NB4 (cell line): ENCODE measurements around the gene BBX.

Source experiments
- DNase-seq: peaks from one replicate; pipeline ENCODE4 v3.0.0; 2010; ENCODE audit warnings: low read depth
- H3K4me3 ChIP-seq: one replicate; pipeline ENCODE4 v1.5.1; 2011; ENCODE audit warnings: mild to moderate bottlenecking, low read depth, low read length, moderate library complexity
- MYC ChIP-seq: IDR thresholded peaks from 2 replicates; pipeline ENCODE4 v1.6.1; 2011; ENCODE audit warnings: low read depth, low read length
- POLR2A ChIP-seq: IDR thresholded peaks from 2 replicates; pipeline ENCODE4 v1.6.1; 2011; ENCODE audit warnings: mild to moderate bottlenecking; ENCODE audit not compliant: insufficient read length; ENCODE audit errors: extremely low read depth
- TF ChIP-seq, protein P1 (sequence below): IDR thresholded peaks from 2 replicates; pipeline ENCODE4 v1.6.1; 2011; ENCODE audit warnings: low read depth, low read length
- TF ChIP-seq, protein P2 (sequence below): IDR thresholded peaks from one replicate; pipeline ENCODE4 v1.5.1; 2012; ENCODE audit warnings: low read depth, low read length

The BBX gene

GRCh38 chr3:107718547-107718946, 195.8 kb downstream of the BBX start:
- TF ChIP-seq, protein P1, sequence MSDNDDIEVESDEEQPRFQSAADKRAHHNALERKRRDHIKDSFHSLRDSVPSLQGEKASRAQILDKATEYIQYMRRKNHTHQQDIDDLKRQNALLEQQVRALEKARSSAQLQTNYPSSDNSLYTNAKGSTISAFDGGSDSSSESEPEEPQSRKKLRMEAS = no peak
- TF ChIP-seq POLR2A (no peak), MYC (no peak)
- TF ChIP-seq, protein P2, sequence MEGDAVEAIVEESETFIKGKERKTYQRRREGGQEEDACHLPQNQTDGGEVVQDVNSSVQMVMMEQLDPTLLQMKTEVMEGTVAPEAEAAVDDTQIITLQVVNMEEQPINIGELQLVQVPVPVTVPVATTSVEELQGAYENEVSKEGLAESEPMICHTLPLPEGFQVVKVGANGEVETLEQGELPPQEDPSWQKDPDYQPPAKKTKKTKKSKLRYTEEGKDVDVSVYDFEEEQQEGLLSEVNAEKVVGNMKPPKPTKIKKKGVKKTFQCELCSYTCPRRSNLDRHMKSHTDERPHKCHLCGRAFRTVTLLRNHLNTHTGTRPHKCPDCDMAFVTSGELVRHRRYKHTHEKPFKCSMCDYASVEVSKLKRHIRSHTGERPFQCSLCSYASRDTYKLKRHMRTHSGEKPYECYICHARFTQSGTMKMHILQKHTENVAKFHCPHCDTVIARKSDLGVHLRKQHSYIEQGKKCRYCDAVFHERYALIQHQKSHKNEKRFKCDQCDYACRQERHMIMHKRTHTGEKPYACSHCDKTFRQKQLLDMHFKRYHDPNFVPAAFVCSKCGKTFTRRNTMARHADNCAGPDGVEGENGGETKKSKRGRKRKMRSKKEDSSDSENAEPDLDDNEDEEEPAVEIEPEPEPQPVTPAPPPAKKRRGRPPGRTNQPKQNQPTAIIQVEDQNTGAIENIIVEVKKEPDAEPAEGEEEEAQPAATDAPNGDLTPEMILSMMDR = no peak
- no peak for DNase-seq
- no peak overlapping the region for H3K4me3 ChIP-seq

DNA sequence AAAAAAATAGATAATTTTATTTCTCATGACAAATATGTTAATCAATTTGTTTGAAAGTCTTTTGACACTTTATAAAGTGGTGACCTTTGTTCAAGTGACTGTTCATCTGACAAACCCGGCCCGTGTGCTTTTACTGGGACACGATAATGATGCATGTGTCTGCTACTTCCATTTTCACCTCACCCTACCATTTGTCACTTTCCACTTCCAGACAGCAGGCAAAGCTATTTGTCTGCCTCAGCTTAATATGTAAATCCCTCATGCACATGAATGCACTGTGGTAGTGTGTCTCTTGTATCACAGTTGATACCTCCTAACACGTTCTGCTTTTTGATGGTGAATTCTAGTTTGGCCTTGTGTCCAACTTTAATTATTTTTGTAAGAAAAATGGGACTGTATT, 204.3 kb downstream of the BBX start:
- DNase-seq = no peak
- TF ChIP-seq, protein P2 = no peak
- no peak for TF ChIP-seq POLR2A
- TF ChIP-seq, protein P1 = no peak
- no peak for TF ChIP-seq MYC
- H3K4me3 ChIP-seq = no peak overlapping the region

DNA sequence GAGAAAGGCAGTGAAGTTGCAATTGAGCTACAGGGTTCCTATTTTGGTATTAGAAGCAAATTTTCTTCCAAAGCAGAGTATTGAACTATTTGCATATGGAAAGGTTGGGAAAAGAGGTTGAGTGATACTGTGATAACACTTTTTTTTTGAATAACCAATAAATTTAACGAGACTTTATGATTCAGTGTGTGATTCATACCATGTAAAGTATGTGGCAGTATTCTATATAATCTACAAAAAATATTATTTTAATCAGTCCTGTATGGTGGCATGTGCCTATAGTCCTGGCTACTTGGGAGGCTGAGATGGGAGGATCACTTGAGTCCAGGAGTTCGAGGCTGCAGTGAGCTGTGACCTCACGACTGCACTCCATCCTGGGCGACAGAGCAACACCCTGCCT, 206.9 kb downstream of the BBX start:
- H3K4me3 ChIP-seq = no peak overlapping the region
- no peak for DNase-seq
- TF ChIP-seq, protein P2 = no peak
- TF ChIP-seq POLR2A (no peak), MYC (no peak)
- TF ChIP-seq, protein P1 = no peak

DNA sequence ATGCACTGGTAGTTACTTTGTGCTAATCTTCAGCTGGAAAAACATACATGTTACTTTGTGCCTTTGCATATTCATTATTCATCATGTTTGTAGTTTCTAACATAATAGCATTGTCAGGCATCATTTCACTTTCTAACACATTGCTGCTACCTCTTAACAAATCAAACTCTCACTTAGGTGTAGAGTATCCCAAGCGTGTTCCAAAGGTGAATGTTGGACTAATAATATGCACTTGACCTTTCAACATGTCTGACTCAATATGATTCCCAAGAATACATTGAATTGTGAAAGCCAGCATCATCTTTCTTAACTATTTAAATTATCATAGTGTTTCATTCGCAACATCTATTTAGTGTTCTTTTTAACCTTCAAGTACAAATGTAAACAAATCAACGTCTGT, 211.6 kb downstream of the BBX start:
- TF ChIP-seq, protein P1 = no peak
- TF ChIP-seq MYC (no peak), POLR2A (no peak)
- TF ChIP-seq, protein P2 = no peak
- no peak for DNase-seq

GRCh38 chr3:107737914-107738313, 215.2 kb downstream of the BBX start:
- DNase-seq = no peak
- TF ChIP-seq, protein P2 = no peak
- no peak for TF ChIP-seq MYC
- no peak for TF ChIP-seq POLR2A
- TF ChIP-seq, protein P1 = no peak
- no peak overlapping the region for H3K4me3 ChIP-seq

More for the DNA sequence above, 211.6 kb downstream of the BBX start:
- H3K4me3 ChIP-seq = no peak overlapping the region

DNA sequence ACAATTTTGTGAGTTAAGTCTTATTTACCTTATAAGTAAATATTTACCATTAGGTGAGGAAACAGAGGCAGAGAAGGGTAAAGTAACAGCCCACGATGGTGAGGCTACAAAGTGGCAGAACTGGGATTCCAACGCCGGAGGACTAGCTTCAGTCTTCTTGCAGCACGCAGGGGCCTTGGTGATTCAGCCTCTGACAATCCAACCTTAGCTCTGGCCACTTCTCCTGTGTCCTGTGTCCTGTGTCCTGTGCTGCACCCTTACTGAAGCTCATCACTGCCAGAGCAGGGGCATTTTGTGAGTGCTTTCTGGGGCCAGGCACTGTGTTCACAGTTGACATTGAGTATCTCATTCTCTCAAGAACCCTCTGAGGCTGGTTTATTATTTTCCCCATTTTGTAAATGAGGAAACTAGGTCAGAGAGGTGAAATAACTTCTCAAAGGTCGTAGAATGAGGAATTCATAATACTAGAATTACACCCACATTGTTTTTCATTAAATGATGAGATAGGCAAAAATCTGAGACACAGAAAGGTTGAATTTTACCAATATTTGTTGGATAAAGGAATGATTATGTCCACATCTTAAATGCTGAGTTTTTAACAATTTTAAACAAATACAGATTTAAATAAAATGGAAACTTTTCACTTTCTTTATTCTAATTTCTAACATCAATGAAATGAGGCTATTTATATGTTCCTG, 215.9 kb downstream of the BBX start:
- no peak for DNase-seq
- TF ChIP-seq, protein P1 = no peak
- no peak for TF ChIP-seq POLR2A
- TF ChIP-seq MYC = no peak
- TF ChIP-seq, protein P2 = no peak
- no peak overlapping the region for H3K4me3 ChIP-seq
